Epithelial cell of proximal tubule (primary cell): ENCODE data around the gene CADM1. TPM values are rescaled to one million over a fixed set of nuclear protein-coding genes. Genes with fewer than 3 reads are reported as not detected.

Experiments used
- DNase-seq: peaks from one replicate; pipeline ENCODE4 v3.0.0-alpha.2; 2011; ENCODE audit warnings: low read depth
- H3K4me3 ChIP-seq: 2 replicates; pipeline ENCODE4 v1.5.1; 2011; ENCODE audit warnings: low read depth, mild to moderate bottlenecking, low read length
- CTCF ChIP-seq: conservative IDR thresholded peaks from 2 replicates; pipeline ENCODE4 v1.5.1; 2012; ENCODE audit warnings: low read depth, mild to moderate bottlenecking, low read length
- total RNA-seq: library from RNA; depleted of rRNA; stranded (reverse); fragments of >200 nt; gene quantifications from 2 replicates; pipeline ENCODE4 v1.2.3, GENCODE V29; 2015

CADM1 gene
- total RNA-seq, 1 donor from 2014 or later, result 21.3 TPM

- no peak overlapping the region for H3K4me3 ChIP-seq
- no peak for DNase-seq
- TF ChIP-seq CTCF, result no peak
Measured at GRCh38 chr11:115322553-115323203, 181.5 kb downstream of the CADM1 start.

- no peak for DNase-seq
- no peak overlapping the region for H3K4me3 ChIP-seq
- TF ChIP-seq CTCF, result no peak
Measured at GRCh38 chr11:115321605-115322289, 182.5 kb downstream of the CADM1 start.

- DNase-seq, result no peak
- no peak for TF ChIP-seq CTCF
- no peak overlapping the region for H3K4me3 ChIP-seq
Measured at GRCh38 chr11:115317277-115318185, 186.7 kb downstream of the CADM1 start.

- H3K4me3 ChIP-seq, result no peak overlapping the region
- no peak for TF ChIP-seq CTCF
- DNase-seq, result no peak
Measured at GRCh38 chr11:115316696-115317095, 187.5 kb downstream of the CADM1 start.

GRCh38 chr11:115314330-115314920 is 189.8 kb downstream of the CADM1 start:
- no peak overlapping the region for H3K4me3 ChIP-seq
- DNase-seq, result no peak
- TF ChIP-seq CTCF, result no peak

GRCh38 chr11:115313224-115313838 is 190.9 kb downstream of the CADM1 start:
- DNase-seq, result no peak
- H3K4me3 ChIP-seq, result no peak overlapping the region
- TF ChIP-seq CTCF, result no peak
